Omental fat pad (tissue), 4 donors: ENCODE measurements around the gene SOX6. TPM values are rescaled to one million over a fixed set of nuclear protein-coding genes. Genes with fewer than 3 reads are reported as not detected.

Source experiments
- ATAC-seq: fragments of 150-250 bp; one replicate; pipeline ENCODE4 v1.9.1; 2016; ENCODE audit warnings: mild to moderate bottlenecking, moderate library complexity; ENCODE audit not compliant: low FRiP score
- DNase-seq: peaks from one replicate; pipeline ENCODE4 v3.0.0-alpha.2; 2019; ENCODE audit warnings: low spot score
- total RNA-seq, 4 donors: library from RNA; depleted of rRNA; stranded (reverse); fragments of >200 nt; gene quantifications; one replicate each; pipeline ENCODE4 v1.1.0, GENCODE V29; 2016
- TF ChIP-seq, protein P1 (sequence below), 3 donors: fragments of 450-650 bp; IDR thresholded peaks; one replicate each; pipeline ENCODE4 v1.5.1; 2016 to 2017; ENCODE audit warnings: antibody characterized with exemption in 3 of 3, mild to moderate bottlenecking in 3 of 3, moderate library complexity in 2 of 3

The SOX6 gene
- total RNA-seq, 4 donors from 2014 or later: 2.0 to 41.0 (median 8.9) TPM

DNA sequence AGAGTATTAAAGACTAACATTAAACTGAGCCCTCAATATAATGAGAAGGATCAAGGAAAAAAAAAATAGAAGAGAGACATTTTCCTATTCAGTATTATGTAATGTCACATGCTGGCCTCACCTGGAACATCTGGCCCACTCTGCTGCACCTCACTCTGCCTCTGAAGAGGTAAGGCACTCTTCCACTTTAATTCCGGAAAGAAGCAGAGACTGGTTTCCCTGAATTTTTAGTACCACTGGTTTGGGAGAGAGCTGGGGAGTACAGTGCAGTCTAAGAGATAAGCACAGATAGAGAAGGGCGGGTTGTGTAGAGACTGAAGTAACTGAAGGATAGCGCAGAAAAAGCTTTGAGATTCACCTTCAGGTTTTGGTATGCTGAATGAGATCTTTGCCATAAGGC is 178.7 kb downstream of the SOX6 start:
- ATAC-seq (no peak), DNase-seq (no peak)
- TF ChIP-seq, protein P1, sequence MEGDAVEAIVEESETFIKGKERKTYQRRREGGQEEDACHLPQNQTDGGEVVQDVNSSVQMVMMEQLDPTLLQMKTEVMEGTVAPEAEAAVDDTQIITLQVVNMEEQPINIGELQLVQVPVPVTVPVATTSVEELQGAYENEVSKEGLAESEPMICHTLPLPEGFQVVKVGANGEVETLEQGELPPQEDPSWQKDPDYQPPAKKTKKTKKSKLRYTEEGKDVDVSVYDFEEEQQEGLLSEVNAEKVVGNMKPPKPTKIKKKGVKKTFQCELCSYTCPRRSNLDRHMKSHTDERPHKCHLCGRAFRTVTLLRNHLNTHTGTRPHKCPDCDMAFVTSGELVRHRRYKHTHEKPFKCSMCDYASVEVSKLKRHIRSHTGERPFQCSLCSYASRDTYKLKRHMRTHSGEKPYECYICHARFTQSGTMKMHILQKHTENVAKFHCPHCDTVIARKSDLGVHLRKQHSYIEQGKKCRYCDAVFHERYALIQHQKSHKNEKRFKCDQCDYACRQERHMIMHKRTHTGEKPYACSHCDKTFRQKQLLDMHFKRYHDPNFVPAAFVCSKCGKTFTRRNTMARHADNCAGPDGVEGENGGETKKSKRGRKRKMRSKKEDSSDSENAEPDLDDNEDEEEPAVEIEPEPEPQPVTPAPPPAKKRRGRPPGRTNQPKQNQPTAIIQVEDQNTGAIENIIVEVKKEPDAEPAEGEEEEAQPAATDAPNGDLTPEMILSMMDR (IDR thresholded peaks at IDR 0.05): no peak

DNA sequence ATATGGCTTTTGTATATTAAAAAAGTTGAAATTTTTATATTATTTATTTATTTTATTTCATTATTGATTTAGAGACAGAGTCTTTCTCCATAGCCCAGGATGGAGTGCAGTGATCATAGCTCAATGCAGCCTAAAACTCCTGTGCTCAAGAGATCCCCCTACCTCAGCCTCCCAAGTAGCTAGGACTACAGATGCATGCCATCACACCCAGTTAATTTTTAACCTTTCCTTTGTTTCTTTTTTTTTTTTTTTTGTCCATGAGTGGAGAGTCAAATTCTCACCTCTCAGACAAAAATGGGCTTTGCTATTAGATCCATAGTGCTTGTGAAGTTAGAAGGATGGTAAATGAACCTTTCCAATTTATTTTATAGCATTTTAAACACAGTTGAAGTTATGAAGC is 182.5 kb downstream of the SOX6 start:
- DNase-seq (no peak), ATAC-seq (no peak)
- TF ChIP-seq, protein P1 (IDR thresholded peaks at IDR 0.05): no peak

GRCh38 chr11:16171882-16172281 is 184.5 kb downstream of the SOX6 start:
- DNase-seq (no peak), ATAC-seq (no peak)
- TF ChIP-seq, protein P1 (IDR thresholded peaks at IDR 0.05): no peak

DNA sequence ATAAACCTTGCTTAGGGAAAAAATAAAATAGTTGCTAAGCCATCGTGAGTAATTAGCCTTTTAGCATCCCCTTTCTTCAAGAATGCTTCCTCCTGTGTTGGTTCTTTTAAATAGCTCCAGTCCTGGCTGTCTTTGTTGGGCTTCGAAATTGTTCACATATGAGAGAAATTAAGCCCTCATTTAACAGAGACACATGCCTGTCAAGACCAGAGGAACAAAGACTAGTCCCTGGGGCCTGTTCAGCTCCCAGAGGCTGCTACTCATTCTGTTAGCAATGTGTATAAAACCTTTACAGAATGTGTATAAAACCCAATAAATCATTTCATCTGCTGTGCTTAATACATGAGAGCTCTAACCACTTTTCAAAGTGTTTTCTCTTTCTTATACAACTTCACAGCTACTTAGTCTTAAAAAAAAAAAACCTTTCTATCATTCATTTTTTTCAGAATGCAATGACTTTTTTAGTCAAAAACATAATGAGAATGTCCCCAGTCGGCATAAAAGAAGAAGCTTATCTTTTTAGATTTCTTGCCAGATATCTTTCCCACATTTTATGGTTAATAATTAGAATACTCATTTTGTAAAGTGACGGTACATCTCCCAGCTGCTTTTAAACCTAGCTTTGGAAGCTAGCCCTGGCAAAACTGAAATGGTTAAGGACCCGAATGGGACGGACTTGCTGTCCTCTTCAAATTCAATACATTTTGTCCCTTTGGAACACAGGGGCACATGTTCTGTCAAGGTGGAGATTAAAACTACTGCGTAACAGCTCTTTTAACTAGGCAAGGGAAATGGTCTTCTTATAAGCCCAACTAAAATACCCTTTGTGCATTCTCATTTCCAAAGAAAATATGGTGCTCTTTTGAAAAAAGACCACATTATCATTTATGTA is 186.1 kb downstream of the SOX6 start:
- ATAC-seq (peak; percentile 37), DNase-seq (no peak)
- TF ChIP-seq, protein P1 (IDR thresholded peaks at IDR 0.05): no peak

DNA sequence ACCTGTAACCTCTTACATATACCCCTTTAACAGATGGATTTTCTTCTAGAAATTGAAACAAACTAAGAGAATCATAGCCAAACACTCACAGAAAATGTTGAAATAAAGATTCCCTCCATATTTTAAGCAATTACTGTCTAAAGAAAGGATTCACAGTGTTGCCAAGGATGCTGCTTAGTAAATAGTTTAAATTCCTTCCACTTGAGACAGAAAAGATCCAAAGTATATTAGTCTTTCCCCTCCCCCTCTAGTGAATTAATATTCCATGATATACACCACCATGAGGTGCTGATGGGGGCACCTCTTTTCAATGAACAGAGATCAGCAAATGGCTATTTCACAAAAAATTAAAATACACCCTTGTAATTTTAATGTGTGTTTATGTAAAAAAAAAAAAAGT is 186.8 kb downstream of the SOX6 start:
- TF ChIP-seq, protein P1 (IDR thresholded peaks at IDR 0.05): no peak
- ATAC-seq (peak; percentile 55), DNase-seq (no peak)

DNA sequence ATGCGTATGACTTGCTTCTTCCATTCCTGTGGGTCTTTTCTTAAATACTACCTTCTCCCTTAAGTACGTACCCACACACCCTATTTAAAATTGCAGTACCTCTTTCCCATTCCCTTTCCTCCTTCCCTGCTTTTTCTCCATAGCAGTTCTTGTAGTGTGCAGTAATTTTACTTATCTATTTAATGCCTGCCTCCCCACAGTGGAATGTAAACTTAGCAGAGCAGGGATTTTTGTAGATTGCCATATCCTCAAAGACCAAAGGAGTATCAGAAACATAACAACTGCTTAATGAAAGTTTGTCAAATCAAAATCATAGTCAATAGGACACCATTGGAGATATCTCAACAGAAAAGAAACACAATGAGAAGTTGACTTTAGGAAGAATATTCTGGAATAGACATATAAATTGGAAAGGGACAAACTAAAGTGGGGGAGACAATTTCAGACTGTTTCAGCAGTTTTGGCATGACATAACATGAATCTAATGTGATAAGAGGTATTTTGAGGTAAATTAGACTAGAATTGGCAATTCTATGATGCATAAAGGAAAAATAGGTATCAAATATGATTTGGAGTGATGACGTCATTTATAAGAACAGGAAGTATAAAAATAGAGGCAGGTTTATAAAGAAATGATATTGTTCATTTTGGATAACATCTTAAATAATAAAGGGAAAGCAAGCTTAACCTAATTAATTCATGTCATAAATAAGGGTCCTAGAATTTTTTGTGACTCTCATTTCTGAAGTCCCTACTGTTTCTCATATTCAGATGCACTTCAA is 188.4 kb downstream of the SOX6 start:
- DNase-seq (no peak), ATAC-seq (no peak)
- TF ChIP-seq, protein P1 (IDR thresholded peaks at IDR 0.05): no peak
